ENCODE data around the gene SOCS6. TPM values are rescaled to one million over a fixed set of nuclear protein-coding genes. Genes with fewer than 3 reads are reported as not detected.

SOCS6 gene
- total and polyA plus RNA-seq, 2 of the 13 experiments (the other 11 are each of a cell fraction or from before 2014, with no cell fraction given): 18.6 to 38.3 TPM

DNA sequence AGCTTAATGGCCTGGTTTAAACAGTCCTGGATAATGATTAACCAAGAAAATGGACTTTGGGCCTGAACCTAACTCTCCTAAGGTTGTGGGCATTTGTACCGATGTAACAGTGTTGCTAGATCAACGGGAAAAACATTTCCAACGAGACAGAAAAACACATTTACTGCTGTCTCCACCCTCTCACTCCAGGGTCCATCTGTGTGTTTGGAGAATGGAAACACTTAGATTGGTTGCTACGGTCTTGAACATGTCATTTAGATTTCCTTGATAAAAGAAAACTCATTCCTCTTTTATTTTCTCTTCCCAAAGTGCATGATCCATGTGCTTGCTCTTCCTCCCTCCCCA is 88.0 kb downstream of the SOCS6 start (continued):
- TF ChIP-seq, protein P1, sequence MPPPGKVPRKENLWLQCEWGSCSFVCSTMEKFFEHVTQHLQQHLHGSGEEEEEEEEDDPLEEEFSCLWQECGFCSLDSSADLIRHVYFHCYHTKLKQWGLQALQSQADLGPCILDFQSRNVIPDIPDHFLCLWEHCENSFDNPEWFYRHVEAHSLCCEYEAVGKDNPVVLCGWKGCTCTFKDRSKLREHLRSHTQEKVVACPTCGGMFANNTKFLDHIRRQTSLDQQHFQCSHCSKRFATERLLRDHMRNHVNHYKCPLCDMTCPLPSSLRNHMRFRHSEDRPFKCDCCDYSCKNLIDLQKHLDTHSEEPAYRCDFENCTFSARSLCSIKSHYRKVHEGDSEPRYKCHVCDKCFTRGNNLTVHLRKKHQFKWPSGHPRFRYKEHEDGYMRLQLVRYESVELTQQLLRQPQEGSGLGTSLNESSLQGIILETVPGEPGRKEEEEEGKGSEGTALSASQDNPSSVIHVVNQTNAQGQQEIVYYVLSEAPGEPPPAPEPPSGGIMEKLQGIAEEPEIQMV (CRISPR knock-in tag; IDR thresholded peaks at IDR 0.05; ENCODE audit: low read depth): no peak
- TF ChIP-seq KAT2B (IDR thresholded peaks at IDR 0.05; ENCODE audit: borderline replicate concordance, low read depth, low read length): no peak
- peak; percentile 26; the same call in 1 of the 2 replicates for TF ChIP-seq GATAD1 (CRISPR knock-in tag; IDR thresholded peaks at IDR 0.05)
- TF ChIP-seq FOXC1 (CRISPR knock-in tag; IDR thresholded peaks at IDR 0.05; ENCODE audit: borderline replicate concordance): no peak
- TF ChIP-seq, protein P2, sequence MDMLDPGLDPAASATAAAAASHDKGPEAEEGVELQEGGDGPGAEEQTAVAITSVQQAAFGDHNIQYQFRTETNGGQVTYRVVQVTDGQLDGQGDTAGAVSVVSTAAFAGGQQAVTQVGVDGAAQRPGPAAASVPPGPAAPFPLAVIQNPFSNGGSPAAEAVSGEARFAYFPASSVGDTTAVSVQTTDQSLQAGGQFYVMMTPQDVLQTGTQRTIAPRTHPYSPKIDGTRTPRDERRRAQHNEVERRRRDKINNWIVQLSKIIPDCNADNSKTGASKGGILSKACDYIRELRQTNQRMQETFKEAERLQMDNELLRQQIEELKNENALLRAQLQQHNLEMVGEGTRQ (IDR thresholded peaks at IDR 0.05; ENCODE audit: low read depth, low read length): no peak
- TF ChIP-seq, protein P2 (CRISPR knock-in tag; IDR thresholded peaks at IDR 0.05; ENCODE audit: borderline replicate concordance): no peak
- no peak for TF ChIP-seq ZSCAN25 (CRISPR knock-in tag; IDR thresholded peaks at IDR 0.05)
- TF ChIP-seq ZNF616 (CRISPR knock-in tag; IDR thresholded peaks at IDR 0.05; ENCODE audit: low read depth): no peak
- no peak for TF ChIP-seq POLR2AphosphoS2 (IDR thresholded peaks at IDR 0.05; ENCODE audit: low read depth, low read length)
- TF ChIP-seq ZNF17 (CRISPR knock-in tag; IDR thresholded peaks at IDR 0.05): no peak
- TF ChIP-seq ZMYM3 (CRISPR knock-in tag; IDR thresholded peaks at IDR 0.05): peak; percentile 8; the same call in 1 of the 2 replicates
- no peak for TF ChIP-seq ZNF484 (CRISPR knock-in tag; IDR thresholded peaks at IDR 0.05; ENCODE audit: borderline replicate concordance, low read depth)
- TF ChIP-seq, protein P3, sequence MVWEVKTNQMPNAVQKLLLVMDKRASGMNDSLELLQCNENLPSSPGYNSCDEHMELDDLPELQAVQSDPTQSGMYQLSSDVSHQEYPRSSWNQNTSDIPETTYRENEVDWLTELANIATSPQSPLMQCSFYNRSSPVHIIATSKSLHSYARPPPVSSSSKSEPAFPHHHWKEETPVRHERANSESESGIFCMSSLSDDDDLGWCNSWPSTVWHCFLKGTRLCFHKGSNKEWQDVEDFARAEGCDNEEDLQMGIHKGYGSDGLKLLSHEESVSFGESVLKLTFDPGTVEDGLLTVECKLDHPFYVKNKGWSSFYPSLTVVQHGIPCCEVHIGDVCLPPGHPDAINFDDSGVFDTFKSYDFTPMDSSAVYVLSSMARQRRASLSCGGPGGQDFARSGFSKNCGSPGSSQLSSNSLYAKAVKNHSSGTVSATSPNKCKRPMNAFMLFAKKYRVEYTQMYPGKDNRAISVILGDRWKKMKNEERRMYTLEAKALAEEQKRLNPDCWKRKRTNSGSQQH (CRISPR knock-in tag; IDR thresholded peaks at IDR 0.05; ENCODE audit: low read depth): no peak
- 0 out of 2 replicates have a peak, but pooled peaks have one; percentile 42 for TF ChIP-seq ZNF543 (CRISPR knock-in tag; IDR thresholded peaks at IDR 0.05)
- no peak for TF ChIP-seq RCOR2 (CRISPR knock-in tag; IDR thresholded peaks at IDR 0.05)
- TF ChIP-seq MAZ (IDR thresholded peaks at IDR 0.05; ENCODE audit: borderline replicate concordance, low read depth, low read length): no peak
- TF ChIP-seq MAZ (CRISPR knock-in tag; IDR thresholded peaks at IDR 0.05; ENCODE audit: low read depth): 0 out of 2 replicates have a peak, but pooled peaks have one; percentile 32
- no peak for TF ChIP-seq GTF3A (CRISPR knock-in tag; conservative IDR thresholded peaks at IDR 0.05)
- no peak for TF ChIP-seq ZNF432 (CRISPR knock-in tag; IDR thresholded peaks at IDR 0.05; ENCODE audit: borderline replicate concordance)
- no peak for TF ChIP-seq ZNF850 (CRISPR knock-in tag; conservative IDR thresholded peaks at IDR 0.05)
- no peak for TF ChIP-seq KLF13 (CRISPR knock-in tag; IDR thresholded peaks at IDR 0.05)
- TF ChIP-seq ZNF766 (CRISPR knock-in tag; IDR thresholded peaks at IDR 0.05; ENCODE audit: borderline replicate concordance): no peak
- TF ChIP-seq NFE2 (CRISPR knock-in tag; IDR thresholded peaks at IDR 0.05): no peak
- TF ChIP-seq JUN (CRISPR knock-in tag; IDR thresholded peaks at IDR 0.05): no peak
- TF ChIP-seq KAT8 (CRISPR knock-in tag; IDR thresholded peaks at IDR 0.05): no peak
- no peak for TF ChIP-seq RFXAP (CRISPR knock-in tag; IDR thresholded peaks at IDR 0.05; ENCODE audit: borderline replicate concordance)
- TF ChIP-seq ERF (CRISPR knock-in tag; IDR thresholded peaks at IDR 0.05): no peak; the same call in 1 of the 2 replicates
- no peak for TF ChIP-seq BORCS8-MEF2B (CRISPR knock-in tag; IDR thresholded peaks at IDR 0.05)
- TF ChIP-seq, protein P4, sequence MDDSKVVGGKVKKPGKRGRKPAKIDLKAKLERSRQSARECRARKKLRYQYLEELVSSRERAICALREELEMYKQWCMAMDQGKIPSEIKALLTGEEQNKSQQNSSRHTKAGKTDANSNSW (CRISPR knock-in tag; IDR thresholded peaks at IDR 0.05; ENCODE audit: borderline replicate concordance): no peak
- peak; percentile 50; the same call in 1 of the 2 replicates for TF ChIP-seq FOXK2 (IDR thresholded peaks at IDR 0.05)

All from HepG2 (cell line).